Nephron progenitor cell (in vitro differentiated cells): ENCODE measurements around the gene RPTOR.
A peak's percentile ranks its signal among the peaks of the same experiment; 100 is the strongest.

ENCODE experiments used
- DNase-seq: peaks from one replicate; pipeline ENCODE4 v3.0.0; 2021
- H3K27ac Mint-ChIP-seq: 2 replicates; pipeline ENCODE4 v1.8.0; 2021; ENCODE audit warnings: mild to moderate bottlenecking, moderate library complexity, mixed read lengths
- H3K27me3 Mint-ChIP-seq: 2 replicates; pipeline ENCODE4 v1.8.0; 2021; ENCODE audit warnings: mild to moderate bottlenecking, low read depth, mixed read lengths; ENCODE audit not compliant: poor library complexity
- H3K36me3 Mint-ChIP-seq: 2 replicates; pipeline ENCODE4 v1.8.0; 2021; ENCODE audit warnings: low read depth, mixed read lengths
- H3K4me1 Mint-ChIP-seq: 2 replicates; pipeline ENCODE4 v1.8.0; 2021; ENCODE audit warnings: mixed read lengths
- H3K4me3 Mint-ChIP-seq: 2 replicates; pipeline ENCODE4 v1.8.0; 2021; ENCODE audit warnings: mild to moderate bottlenecking, moderate library complexity, mixed read lengths
- H3K9me3 Mint-ChIP-seq: 2 replicates; pipeline ENCODE4 v1.8.0; 2021; ENCODE audit warnings: mild to moderate bottlenecking, moderate library complexity, mixed read lengths
- CTCF ChIP-seq: fragments of 200-600 bp; sonication (generic); IDR thresholded peaks from 2 replicates; pipeline ENCODE4 v1.5.0; 2021; ENCODE audit warnings: antibody characterized with exemption

RPTOR gene

GRCh38 chr17:80799538-80800480, 255.2 kb downstream of the RPTOR start:
- peak overlapping the region; percentile 77 for H3K27ac Mint-ChIP-seq
- H3K4me3 Mint-ChIP-seq, result no peak overlapping the region
- H3K9me3 Mint-ChIP-seq, result peaks cover 8% of the 10 kb centered on the region
- peaks cover 45% of the 10 kb centered on the region for H3K36me3 Mint-ChIP-seq
- DNase-seq, result no peak
- TF ChIP-seq CTCF, result no peak
- peaks cover 42% of the 10 kb centered on the region for H3K4me1 Mint-ChIP-seq
- no peaks in the 10 kb centered on the region for H3K27me3 Mint-ChIP-seq

- Mint-ChIP-seq H3K4me3 (no peak overlapping the region), H3K36me3 (peaks cover 42% of the 10 kb centered on the region)
Measured at GRCh38 chr17:80800481-80801391, 256.1 kb downstream of the RPTOR start.

GRCh38 chr17:80802626-80803450, 258.2 kb downstream of the RPTOR start:
- Mint-ChIP-seq H3K4me3 (no peak overlapping the region), H3K27ac (no peak overlapping the region), H3K27me3 (no peaks in the 10 kb centered on the region), H3K9me3 (peaks cover 24% of the 10 kb centered on the region), H3K4me1 (peaks cover 38% of the 10 kb centered on the region), H3K36me3 (peaks cover 42% of the 10 kb centered on the region)
- TF ChIP-seq CTCF, result no peak
- DNase-seq, result no peak

More at GRCh38 chr17:80800481-80801391, 256.1 kb downstream of the RPTOR start:
- no peak for DNase-seq
- H3K27me3 Mint-ChIP-seq, result no peaks in the 10 kb centered on the region
- no peak overlapping the region for H3K27ac Mint-ChIP-seq
- peaks cover 43% of the 10 kb centered on the region for H3K4me1 Mint-ChIP-seq
- peaks cover 12% of the 10 kb centered on the region for H3K9me3 Mint-ChIP-seq
- TF ChIP-seq CTCF, result no peak

GRCh38 chr17:80803451-80804428, 259.1 kb downstream of the RPTOR start:
- H3K4me3 Mint-ChIP-seq, result no peak overlapping the region
- TF ChIP-seq CTCF, result no peak
- no peaks in the 10 kb centered on the region for H3K27me3 Mint-ChIP-seq
- no peak for DNase-seq
- H3K4me1 Mint-ChIP-seq, result peaks cover 29% of the 10 kb centered on the region
- peaks cover 43% of the 10 kb centered on the region for H3K36me3 Mint-ChIP-seq
- H3K9me3 Mint-ChIP-seq, result peaks cover 33% of the 10 kb centered on the region
- peak overlapping the region; percentile 57 for H3K27ac Mint-ChIP-seq
